Forelimb muscle (tissue), 1 donor: Measurements from ENCODE around the gene ZNF500. TPM values are rescaled to one million over a fixed set of nuclear protein-coding genes. Genes with fewer than 3 reads are reported as not detected.
A peak's percentile ranks its signal among the peaks of the same experiment; 100 is the strongest.

ENCODE experiments used
- DNase-seq: peaks from one replicate; pipeline ENCODE4 v3.0.0-alpha.2; 2013; ENCODE audit warnings: low read depth
- polyA plus RNA-seq: library from polyadenylated mRNA; unstranded; fragments of 120-200 nt; gene quantifications from one replicate; pipeline ENCODE4 v1.2.1, GENCODE V29; 2013; ENCODE audit not compliant: insufficient read length

Gene ZNF500
- 8.7 TPM for polyA plus RNA-seq

GRCh38 chr16:4766875-4767628 lies at the start of gene ZNF500:
Gene ZNF500, minus strand, starts transcription at chr16:4767162. Its CDS starts 1,184 bp downstream, at chr16:4765978.
- peak; percentile 93 for DNase-seq

DNA sequence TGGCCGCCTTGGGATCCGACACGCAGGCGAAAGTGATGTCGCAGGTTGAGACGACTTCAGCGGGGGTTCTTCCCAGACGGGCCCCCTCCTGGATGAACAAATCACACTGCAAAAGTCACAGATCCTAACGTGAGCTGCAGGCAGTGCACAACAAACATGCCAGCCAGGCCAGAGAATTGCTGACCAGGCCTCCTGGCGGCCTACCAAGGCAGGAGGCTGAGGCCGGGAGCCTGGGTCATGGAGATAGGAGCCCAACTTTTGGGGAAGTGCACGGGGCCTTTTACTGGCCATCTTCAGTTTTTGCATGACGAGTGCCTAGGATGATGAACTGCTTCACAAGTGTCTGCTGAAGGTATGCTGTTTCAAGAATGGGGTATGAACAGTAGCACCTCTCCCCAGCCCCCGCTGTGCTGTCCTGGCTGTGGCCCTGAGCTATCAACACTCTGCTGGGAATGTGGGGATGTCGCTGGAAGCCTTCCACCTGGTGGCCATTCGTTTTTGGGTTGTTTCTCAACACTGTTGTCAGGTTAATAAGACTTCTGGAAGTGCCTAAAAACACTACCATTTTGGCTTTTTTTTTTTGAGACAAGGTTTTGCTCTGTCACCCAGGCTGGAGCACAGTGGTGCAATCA lies 47.7 kb upstream of the ZNF500 start:
- DNase-seq, result no peak

DNA sequence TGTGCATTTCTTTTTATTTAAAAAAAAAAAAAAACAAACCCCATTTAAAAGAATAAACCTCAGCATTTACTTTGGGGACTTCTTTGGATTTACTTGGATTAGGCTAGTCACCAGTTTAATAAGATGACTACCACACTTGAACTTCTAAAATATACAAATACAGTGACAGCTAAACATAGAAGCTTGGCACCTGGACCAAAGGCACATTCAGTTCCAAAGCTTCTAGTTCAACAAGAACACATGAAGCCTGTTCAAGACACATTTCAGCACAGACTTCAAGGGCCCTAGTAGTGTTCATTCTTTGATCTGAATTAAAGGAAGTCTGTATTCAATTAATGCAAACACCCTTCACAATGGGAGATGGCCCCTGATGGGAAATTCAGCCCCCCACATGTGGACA lies 47.1 kb upstream of the ZNF500 start:
- no peak for DNase-seq

DNA sequence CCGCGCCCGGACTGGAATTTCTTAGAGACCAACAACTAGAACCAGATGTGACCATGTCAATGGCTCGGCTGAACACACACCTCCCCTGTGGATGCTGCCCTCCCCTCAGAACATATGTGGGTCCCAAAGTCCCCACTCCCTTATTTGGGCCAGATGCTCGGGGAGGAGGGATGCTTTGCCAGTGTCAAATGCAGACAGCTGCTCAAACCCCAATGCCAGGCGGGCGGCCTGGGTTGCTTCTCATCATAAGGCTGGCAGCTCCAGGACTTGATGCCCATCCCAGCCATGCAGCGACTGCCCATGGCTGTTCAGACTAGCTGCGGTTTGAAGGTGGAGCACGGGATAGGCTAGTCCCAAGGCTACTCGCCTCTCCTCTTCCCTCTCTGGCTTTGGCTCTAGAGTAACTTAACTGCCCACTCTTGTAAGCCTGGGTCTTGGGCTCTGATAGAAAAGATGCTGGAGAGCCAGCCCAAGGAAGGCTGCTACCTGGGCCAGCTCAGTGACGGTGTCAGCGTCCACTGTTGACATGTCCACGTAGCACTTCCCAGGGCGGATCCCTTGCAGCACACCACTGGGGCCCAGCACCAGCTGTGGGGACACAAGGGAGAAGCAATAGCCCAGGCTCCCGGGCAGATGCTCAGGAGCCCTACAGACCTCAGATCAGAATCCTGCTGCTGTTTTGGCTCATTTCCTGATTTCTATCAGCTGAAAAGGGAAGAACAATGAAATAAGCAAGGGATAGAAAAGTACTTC lies 46.5 kb upstream of the ZNF500 start:
- DNase-seq, result no peak

DNA sequence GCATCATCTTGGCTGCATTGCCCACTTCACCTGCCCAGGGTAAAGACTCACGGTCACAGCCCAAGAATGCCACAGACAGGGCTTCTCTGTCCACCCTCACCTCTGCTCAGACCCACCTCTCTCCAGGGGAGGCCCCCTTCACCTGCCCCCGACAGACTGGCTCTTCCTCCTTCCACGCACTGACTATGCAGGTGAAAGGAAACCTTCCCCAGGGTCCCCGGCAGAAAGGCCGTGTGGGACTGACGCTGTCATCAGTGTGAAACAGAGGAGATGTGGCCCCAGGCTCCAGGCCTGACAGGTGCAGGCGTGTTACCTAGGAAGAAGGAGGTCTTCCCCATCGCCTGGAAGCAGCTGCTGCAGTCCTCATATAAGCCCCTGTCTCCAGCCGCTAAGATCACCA lies 44.8 kb upstream of the ZNF500 start:
- no peak for DNase-seq

DNA sequence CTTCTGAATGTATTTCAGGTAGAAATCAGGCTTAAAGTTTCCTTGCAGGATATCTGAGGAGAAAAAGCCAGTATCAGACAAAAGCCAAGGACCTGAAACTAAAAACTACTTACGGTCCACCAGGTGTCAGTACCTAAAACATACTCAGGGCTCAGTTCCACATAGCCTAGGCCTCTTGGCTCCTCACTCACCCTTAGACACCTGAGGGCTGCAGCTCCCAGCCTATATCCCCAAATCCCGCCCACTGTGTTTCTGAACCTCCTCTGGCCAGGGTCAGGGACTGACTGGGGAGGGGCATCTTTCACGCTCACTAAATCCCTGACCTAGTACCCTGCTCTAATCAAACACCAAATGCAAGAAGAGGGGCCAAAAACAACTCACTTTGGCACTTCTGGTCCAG lies 44.3 kb upstream of the ZNF500 start:
- DNase-seq, result no peak

DNA sequence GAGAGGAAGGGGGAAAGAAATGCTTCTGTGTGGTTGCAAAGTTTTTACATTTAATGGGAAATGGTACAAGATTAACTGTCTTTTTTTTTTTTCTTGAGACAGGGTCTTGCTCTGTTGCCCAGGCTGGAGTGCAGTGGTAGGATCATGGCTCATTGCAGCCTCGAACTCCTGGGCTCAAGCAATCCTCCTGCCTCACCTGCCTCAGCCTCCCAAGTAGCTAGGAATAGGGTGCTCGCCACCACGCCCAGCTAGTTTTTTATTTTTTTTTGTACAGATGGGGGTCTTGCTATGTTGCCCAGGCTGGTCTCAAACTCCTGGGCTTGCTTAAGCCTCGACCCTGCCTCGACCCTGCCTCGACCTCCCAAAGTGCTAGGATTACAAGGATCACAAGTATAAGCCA lies 39.3 kb upstream of the ZNF500 start:
- DNase-seq, result no peak

DNA sequence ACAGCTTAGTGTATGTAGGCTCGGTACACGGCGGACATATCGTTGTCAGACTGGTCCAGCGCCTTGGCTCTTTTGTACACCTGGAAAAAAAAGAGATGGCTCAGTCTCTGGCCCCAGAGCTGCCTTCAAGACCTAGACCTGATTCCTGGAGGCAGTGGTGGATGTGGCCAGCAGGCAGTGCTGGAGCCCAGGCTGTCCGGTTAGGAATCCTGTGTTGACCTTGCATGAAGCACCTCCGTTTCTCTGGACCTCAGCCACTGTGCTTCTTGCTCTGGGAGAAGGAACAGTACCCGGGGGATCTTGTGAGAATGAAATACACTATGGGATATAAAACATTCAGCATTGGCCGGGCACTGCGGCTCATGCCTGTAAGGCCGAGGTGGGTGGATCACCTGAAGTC lies 38.3 kb upstream of the ZNF500 start:
- no peak for DNase-seq

GRCh38 chr16:4803898-4804762 lies 37.2 kb upstream of the ZNF500 start:
- no peak for DNase-seq

DNA sequence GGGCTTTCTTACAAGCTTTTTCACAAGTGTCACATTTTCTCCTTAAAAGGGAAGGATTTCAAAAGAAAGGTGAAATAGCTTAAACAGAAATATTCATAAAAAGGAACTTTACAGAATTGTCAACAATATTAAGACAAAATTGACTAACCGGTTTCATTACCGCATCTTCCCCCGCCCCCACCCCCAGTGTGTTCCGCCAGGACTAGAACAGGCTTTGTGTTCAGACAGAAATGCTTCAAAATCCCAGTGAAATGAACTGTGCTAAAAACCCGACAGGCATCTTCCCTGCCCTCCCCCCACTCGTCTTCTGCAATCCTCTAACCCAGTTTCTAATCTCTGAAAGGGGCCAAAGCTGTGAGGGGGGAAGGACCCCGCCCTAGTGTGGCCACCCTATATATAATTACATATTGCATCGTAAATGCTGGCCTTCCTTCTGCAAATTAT lies 36.5 kb upstream of the ZNF500 start:
- DNase-seq, result no peak

DNA sequence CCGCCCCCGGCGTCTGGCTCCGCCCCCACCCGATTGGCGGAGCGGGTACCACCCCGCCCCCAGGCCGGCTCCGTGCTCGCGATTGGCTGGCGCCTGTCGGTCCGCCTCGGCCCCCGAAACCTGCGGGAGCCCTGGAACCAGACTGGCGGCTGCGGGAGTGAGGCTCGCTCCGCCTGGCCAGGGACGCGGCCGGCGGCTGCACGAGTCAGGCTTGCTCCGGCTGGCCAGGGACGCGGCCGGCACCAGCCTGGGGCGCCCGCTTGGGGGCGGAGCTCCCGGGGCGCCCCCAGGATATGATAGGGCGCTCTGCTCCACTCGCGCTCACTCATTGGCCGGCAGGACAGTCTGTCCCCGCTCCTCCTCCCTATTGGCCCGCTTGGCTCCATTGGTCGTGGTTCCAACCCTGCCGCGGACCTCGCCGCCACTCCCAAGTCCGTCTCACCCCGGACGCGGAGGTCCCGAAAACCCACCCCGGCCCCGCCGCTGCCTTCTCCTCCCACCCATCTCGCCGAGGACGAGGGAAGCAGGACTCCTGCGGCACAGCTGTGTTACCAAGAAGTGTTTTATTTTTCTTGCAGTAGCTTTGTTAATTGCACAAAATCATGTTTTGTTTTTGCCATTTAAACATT lies 35.8 kb upstream of the ZNF500 start:
- peak; percentile 74 for DNase-seq

GRCh38 chr16:4801962-4802658 lies 35.1 kb upstream of the ZNF500 start, which contains the start of gene ROGDI:
Gene ROGDI, minus strand, starts transcription at chr16:4802633. Its CDS starts 62 bp downstream, at chr16:4802571.
- DNase-seq, result no peak

DNA sequence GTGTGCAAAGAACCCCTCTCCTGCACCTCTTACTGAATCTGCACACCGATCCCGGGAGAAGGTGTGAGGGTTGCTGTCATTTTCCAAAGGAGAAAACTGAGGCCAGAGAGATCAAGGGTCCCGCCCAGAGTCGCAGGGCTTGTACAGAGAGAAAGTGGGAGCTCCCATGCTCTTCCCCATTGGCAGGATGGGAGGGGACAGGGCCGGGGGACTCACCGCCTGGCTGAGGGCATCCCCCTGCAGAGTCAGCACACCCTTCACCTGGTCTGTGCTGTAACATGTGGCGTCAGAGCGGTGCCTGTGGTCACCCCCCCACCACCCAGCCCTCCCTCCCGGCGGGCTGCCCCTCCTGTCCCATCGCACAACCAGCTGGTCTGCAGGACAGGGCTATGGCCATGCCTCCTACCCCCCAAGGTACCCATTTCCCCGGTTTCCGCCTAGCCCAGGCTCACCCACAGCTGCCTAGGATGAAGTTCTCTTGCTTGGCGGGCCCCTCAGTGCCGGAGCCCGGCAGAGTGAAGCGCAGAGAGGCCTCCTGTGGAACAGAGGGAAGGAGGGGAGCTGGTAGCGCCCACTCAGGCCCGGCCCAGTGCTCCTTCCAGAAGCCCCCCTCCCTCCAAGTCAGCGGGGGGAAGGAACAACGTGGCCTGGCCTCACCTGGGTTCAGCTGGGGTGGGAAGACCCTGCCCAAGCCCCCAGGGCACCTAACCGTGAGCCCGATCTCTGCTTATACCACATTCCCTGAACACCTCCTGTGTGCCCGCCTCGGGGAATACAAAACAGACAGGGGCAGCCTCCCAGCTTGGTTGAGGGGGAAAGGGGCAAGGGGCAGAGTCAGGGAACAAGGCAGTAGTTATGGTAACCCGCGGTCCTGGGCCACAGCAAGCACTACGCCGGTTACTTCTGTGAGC lies 34.3 kb upstream of the ZNF500 start:
- DNase-seq, result no peak

DNA sequence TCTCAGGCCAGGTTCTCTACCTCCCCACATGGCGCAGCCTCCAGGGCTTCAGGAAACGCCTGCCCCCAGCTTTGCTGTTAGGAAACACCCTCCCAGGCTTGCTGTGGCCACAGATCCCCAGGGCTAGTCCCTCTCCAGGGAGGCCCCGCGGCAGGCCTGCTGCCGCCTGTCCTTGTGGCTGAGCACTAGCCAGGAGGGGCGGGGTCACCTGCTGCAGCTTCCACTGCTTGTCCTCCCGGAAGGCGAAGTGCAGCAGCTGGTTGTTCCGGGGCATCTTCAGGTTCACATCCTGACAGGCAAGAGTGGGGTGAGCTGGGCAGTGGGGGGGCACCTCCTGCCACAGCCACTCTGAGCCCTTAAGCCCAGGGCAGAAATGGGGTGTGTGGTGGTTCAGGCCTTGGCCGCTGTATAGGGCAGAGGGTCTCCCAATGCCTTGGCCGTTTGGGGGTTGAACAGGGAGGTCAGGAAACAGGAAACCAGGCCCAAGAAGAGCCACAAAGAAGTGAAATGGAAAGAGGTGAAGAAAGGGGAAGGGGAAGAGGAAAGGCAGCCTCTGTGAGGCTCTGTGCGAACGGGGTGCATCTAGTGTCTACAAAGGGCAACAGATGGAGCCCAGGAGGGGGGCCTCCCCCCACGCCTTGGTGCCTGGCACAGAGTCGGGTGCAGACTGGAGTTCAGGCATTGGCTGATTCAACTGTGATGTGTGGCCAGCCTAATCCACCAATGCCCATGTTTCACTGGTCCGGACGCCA lies 33.5 kb upstream of the ZNF500 start:
- no peak for DNase-seq

- no peak for DNase-seq
Observed at GRCh38 chr16:4799171-4799855, 32.4 kb upstream of the ZNF500 start.

GRCh38 chr16:4798456-4798855 lies 31.5 kb upstream of the ZNF500 start:
- no peak for DNase-seq

DNA sequence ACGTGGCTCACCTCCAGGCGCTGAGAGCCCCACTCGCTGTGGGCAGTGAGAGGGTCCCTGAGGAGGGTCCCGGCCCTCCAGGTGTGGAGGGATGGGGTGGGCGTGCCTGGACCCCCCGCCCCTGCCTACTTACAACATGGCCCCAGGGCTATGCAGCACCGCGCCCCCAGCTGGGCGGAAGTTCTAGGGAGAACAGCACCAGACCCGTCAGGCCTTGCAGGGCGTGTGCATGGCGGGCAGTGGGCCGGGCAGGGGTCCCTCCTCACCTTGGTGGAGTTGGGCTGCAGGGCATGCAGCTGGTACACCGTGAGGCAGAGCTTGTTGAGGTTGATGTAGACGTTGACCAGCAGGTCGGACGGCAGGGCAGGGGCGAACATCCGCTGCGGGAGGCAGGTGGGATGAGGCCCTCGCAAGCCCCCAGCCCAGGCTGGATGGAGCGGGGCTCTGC lies 30.9 kb upstream of the ZNF500 start:
- no peak for DNase-seq
